Fibroblast of peridontal ligament (primary cell): ENCODE data around the gene UGT1A4.
"Not testable (repeated sequence)": the region's sequence is repeated elsewhere in the genome, so short reads cannot be mapped to it uniquely, and the experiment has no call there.

Experiments used
- DNase-seq: peaks from one replicate; pipeline ENCODE4 v3.0.0-alpha.2; 2010; ENCODE audit errors: extremely low read depth

Gene UGT1A4

GRCh38 chr2:233750689-233751088, 32.2 kb downstream of the UGT1A4 start:
- not testable (repeated sequence) for DNase-seq

- DNase-seq = not testable (repeated sequence)
Observed at GRCh38 chr2:233751212-233752009, 32.9 kb downstream of the UGT1A4 start.

GRCh38 chr2:233754872-233755611, 36.5 kb downstream of the UGT1A4 start:
- no peak for DNase-seq

DNA sequence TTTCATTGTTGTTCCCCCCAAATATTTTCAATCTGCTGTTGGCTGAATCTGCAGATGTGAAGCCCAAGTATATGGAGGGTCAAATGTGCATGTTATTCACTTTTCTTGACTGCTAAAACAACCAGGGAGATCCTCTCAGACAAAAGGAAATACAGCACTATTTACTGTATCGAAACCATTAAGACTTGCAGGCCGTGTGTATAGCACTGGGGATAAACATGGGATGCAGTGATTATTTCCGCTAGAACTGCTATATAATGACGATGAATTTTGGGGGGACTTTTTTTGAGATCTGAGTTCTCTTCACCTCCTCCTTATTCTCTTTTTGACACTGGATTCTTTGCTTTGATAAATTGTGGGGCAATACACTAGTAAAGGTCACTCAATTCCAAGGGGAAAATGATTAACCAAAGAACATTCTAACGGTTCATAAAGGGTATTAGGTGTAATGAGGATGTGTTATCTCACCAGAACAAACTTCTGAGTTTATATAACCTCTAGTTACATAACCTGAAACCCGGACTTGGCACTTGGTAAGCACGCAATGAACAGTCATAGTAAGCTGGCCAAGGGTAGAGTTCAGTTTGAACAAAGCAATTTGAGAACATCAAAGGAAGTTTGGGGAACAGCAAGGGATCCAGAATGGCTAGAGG, 38.0 kb downstream of the UGT1A4 start:
- DNase-seq = no peak

- DNase-seq = no peak
Observed at GRCh38 chr2:233758141-233758540, 39.6 kb downstream of the UGT1A4 start.

GRCh38 chr2:233758849-233759248, 40.3 kb downstream of the UGT1A4 start:
- no peak for DNase-seq

GRCh38 chr2:233760043-233760442, 41.5 kb downstream of the UGT1A4 start, which contains the start of gene UGT1A1:
Gene UGT1A1, plus strand, starts transcription at chr2:233760270. Its CDS starts 18 bp downstream, at chr2:233760288.
- no peak for DNase-seq

DNA sequence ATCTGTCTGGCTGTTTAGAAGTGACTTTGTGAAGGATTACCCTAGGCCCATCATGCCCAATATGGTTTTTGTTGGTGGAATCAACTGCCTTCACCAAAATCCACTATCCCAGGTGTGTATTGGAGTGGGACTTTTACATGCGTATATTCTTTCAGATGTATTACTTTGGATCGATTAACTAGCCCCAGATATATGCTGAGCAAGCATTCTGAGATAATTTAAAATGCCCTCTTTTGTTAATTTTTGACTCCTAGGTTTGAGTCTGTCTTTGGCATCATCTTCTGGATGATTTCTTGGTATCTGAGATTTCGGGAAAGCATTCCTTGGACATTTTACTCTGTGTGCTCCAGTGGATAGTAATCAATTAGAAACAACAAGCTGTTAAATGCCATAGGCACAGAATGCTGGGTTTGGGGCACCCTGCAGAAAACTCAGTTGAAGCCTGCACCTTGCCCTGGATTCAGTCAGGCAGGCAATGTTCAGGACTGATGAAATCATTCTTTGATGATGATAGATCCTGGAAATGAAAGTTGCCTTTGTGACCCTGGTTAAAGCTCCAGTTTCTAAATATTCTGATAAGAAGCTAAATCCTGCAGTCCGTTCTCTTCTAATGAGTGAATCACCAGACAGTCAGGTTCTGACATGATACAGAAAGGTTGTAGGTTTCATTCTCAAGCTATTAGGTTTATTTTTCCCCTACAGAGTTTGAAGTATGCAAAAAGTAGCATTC, 42.7 kb downstream of the UGT1A4 start:
- DNase-seq = peak; percentile 17

- peak; percentile 73 for DNase-seq
Observed at GRCh38 chr2:233764264-233764663, 45.7 kb downstream of the UGT1A4 start.

GRCh38 chr2:233764761-233765160, 46.2 kb downstream of the UGT1A4 start:
- DNase-seq = no peak

DNA sequence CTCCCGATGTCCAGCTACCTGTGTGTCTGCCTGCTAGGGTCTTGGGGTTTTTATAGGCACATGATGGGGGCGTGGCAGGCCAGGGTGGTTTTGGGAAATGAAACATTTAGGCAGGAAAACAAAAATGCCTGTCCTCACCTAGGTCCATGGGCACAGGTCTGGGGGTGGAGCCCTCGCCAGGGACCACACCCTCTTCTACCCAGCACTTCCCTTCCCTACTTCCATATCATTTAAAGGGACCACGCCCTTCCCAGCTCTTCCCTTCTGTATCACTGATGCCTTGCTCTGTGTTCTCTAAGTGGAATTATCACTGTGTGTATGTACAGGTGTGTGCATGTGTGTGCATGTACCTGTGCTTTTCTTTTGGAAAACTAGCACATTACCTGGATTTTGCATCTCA, 47.9 kb downstream of the UGT1A4 start:
- DNase-seq = no peak

- no peak for DNase-seq
Observed at GRCh38 chr2:233768076-233768475, 49.5 kb downstream of the UGT1A4 start.

DNA sequence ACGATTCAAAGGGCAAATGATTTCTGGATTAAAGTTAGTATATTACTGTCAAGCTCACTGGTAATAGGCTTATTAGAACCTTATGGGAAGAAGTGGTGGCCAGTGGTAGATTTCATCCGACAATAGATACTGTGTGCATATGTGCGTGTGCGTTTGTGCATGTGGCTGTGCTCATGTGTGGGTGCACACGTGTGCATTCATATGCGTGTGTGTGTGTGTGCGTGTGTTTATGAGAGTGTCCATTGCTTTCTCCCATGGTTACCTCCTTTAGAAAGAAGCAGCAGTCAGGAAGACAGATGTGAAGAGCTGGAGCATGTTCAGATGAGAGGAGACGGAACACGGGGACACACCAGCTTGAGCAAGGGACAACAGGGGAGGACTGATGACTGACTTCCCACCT, 50.7 kb downstream of the UGT1A4 start:
- no peak for DNase-seq

DNA sequence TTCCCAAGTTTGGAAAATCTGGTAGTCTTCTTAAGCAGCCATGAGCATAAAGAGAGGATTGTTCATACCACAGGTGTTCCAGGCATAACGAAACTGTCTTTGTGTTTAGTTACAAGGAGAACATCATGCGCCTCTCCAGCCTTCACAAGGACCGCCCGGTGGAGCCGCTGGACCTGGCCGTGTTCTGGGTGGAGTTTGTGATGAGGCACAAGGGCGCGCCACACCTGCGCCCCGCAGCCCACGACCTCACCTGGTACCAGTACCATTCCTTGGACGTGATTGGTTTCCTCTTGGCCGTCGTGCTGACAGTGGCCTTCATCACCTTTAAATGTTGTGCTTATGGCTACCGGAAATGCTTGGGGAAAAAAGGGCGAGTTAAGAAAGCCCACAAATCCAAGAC, 53.6 kb downstream of the UGT1A4 start:
- DNase-seq = no peak

DNA sequence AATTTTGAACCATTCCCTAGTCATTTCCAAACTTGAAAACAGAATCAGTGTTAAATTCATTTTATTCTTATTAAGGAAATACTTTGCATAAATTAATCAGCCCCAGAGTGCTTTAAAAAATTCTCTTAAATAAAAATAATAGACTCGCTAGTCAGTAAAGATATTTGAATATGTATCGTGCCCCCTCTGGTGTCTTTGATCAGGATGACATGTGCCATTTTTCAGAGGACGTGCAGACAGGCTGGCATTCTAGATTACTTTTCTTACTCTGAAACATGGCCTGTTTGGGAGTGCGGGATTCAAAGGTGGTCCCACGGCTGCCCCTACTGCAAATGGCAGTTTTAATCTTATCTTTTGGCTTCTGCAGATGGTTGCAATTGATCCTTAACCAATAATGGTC, 54.0 kb downstream of the UGT1A4 start:
- DNase-seq = no peak

DNA sequence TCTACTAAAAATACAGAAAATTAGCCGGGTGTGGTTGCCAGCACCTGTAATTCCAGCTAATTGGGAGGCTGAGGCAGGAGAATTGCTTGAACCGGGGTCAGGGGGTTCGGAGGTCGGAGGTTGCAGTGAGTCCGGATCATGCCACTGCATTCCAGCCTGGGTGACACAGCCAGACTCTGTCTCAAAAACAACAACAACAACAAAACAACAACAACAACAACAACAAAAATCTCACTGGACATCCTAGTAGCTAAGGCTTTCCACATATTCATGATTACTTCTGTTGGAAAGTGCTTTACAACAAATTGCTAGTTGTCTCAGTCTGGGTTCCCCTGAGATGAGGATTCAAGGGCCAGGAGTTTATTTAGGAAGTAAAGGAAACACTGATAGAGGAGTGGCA, 55.3 kb downstream of the UGT1A4 start:
- no peak for DNase-seq

GRCh38 chr2:233775414-233775813, 56.9 kb downstream of the UGT1A4 start:
- no peak for DNase-seq

GRCh38 chr2:233778030-233778429, 59.5 kb downstream of the UGT1A4 start, which contains the start of gene MROH2A:
Gene MROH2A, plus strand, starts transcription at chr2:233778330. Its CDS starts 1,029 bp downstream, at chr2:233779359.
- no peak for DNase-seq

- DNase-seq = no peak
Observed at GRCh38 chr2:233779722-233780121, 61.2 kb downstream of the UGT1A4 start.

- DNase-seq = no peak
Observed at GRCh38 chr2:233780771-233781170, 62.2 kb downstream of the UGT1A4 start.

DNA sequence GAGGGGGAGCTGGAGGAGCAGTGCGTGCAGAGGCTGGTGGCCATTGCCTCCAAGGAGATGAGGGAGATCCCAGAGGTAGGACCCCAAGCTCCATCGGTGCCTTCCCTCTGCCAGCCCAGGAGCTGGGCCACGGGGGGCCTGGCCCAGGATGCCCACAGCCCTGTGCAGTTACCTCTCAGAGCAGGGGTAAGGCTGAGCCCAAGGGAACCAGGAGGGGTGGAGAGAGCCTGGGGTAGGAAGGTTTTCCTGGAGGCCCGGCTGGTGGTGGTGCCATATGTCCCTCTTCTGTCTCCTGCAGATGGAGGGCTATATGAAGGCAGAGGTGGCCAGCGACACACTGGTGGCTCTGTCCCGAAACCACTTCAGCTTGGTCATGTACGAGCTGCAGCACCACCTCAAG, 71.0 kb downstream of the UGT1A4 start:
- no peak for DNase-seq
